OCI-LY7 (cell line): ENCODE data around the gene LRP1B.

Source experiments
- EZH2phosphoT487 ChIP-seq: fragments of 200-600 bp; sonication (generic); IDR thresholded peaks from 2 replicates; pipeline ENCODE4 v1.6.1; 2018; ENCODE audit warnings: low read depth, borderline replicate concordance, mild to moderate bottlenecking, mixed run types, antibody characterized with exemption, low read length, moderate library complexity, mixed read lengths
- TF ChIP-seq, protein P1 (sequence below): fragments of 200-600 bp; sonication (generic); conservative IDR thresholded peaks from 2 replicates; pipeline ENCODE4 v1.5.1; 2014; ENCODE audit warnings: mild to moderate bottlenecking, antibody characterized with exemption, low read length, moderate library complexity, mixed read lengths

DNA sequence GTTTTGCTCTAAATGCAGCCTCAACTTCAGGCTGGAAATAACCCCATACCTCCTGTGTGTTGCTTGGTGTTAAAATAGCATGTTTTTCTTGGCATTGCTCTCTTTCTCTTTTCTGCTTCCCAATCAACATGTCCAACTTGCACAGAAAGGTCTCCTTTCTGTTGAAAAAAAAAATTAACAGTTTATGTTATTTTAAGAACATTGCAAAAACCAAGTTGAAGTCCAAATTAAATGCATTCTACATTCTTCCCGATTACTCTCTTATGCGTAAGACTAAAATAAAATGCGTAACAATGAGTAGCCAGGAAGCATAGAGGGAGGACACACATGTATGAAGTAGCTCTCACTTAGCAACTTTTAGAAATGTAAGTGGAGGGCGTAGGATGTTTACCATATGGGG is 1944.5 kb downstream of the LRP1B start:
- TF ChIP-seq, protein P1, sequence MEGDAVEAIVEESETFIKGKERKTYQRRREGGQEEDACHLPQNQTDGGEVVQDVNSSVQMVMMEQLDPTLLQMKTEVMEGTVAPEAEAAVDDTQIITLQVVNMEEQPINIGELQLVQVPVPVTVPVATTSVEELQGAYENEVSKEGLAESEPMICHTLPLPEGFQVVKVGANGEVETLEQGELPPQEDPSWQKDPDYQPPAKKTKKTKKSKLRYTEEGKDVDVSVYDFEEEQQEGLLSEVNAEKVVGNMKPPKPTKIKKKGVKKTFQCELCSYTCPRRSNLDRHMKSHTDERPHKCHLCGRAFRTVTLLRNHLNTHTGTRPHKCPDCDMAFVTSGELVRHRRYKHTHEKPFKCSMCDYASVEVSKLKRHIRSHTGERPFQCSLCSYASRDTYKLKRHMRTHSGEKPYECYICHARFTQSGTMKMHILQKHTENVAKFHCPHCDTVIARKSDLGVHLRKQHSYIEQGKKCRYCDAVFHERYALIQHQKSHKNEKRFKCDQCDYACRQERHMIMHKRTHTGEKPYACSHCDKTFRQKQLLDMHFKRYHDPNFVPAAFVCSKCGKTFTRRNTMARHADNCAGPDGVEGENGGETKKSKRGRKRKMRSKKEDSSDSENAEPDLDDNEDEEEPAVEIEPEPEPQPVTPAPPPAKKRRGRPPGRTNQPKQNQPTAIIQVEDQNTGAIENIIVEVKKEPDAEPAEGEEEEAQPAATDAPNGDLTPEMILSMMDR = no peak
- TF ChIP-seq EZH2phosphoT487 = no peak
